GM21367 (cell line): ENCODE data around the gene SEMA4D.

Experiments
- ATAC-seq: cut with Tn5 transposase; IDR thresholded peaks from one replicate; pipeline ENCODE4 v1.9.1; 2021; ENCODE audit not compliant: unreplicated experiment

SEMA4D gene

DNA sequence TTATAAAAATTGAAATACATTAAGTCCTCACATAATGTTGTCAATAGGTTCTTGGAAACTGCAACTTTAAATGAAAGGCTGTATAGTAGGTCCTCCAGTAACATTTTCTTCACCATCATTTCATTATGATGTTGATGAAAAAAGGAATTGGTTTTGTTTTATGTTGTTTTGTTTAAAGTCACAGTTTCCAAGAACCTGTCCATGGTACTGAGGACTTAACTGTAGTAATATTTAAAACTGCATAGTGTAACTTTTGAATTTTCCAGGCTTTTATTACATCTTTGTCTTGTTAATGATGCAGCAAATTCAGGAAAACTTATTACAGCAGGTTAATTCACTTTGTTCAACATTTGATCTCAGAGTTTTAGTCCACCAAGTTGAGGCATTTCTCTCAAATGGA, 168.0 kb downstream of the SEMA4D start:
- ATAC-seq, result no peak

GRCh38 chr9:89328064-89328463, 169.8 kb downstream of the SEMA4D start:
- ATAC-seq, result no peak

- ATAC-seq, result no peak
Measured at GRCh38 chr9:89325733-89326132, 172.2 kb downstream of the SEMA4D start.

DNA sequence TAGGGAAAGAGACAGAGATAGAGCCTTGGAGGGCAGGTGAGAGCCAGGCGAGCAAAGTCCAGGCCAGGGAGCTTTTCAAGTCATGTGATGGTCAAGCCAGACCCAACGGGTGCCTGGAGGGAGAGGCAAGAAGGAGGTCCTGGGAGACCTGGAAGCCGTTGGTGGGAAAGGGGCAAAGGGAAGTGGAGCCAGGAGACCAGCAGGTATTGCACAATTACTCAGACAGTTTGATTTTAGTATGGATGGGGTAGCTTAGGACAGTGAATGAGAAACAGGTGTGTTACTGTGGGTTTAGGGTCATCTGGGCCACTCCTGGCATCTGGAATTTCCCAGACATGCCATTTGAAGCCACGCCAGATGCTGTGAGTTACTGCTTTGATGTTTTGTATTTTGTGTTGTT, 174.5 kb downstream of the SEMA4D start:
- ATAC-seq, result no peak

GRCh38 chr9:89319015-89319905, 178.7 kb downstream of the SEMA4D start:
- ATAC-seq, result no peak

GRCh38 chr9:89318123-89319014, 179.5 kb downstream of the SEMA4D start, which contains the start of gene SECISBP2:
Gene SECISBP2 (plus strand): TSS chr9:89318500. CDS start chr9:89318577, 77 bp downstream.
- ATAC-seq, result peak; percentile 83

DNA sequence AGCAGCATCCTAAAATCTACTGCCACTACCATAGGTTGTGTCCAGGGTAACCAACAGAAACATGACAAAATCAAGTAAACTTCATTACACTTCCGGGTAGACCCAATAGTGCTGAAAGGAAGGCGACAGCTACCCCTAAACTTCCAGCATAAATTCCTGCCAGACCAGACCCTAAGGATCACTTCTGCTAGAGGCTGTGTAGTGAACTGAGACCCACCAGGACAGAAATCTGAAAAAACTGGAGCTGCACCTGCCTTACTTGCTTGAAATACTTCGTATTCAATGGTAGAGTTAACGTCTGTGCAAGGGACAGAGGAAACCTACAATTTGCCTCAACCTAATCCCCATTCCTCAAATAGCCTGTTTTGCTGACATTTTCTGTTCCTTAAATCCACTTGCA, 180.6 kb downstream of the SEMA4D start:
- no peak for ATAC-seq

- no peak for ATAC-seq
Measured at GRCh38 chr9:89315482-89315881, 182.4 kb downstream of the SEMA4D start.

DNA sequence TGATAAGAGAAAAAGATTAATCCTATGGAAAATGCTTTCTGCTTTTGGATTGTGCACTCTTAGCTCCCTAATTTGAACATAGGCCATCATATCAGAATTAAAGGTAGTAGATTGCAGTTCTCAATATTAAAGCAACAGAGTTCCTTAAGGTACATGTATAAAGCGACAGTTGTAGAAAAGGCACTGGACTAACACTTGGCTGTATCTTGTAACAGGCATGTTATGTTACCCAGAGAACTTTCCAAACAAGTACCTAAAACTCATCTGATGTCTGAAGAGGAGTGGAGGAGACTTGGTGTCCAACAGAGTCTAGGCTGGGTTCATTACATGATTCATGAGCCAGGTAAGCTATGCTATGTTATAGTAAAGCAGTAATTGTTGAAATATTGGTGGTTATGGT, 183.0 kb downstream of the SEMA4D start:
- ATAC-seq, result no peak

- ATAC-seq, result no peak
Measured at GRCh38 chr9:89313842-89314241, 184.1 kb downstream of the SEMA4D start.

DNA sequence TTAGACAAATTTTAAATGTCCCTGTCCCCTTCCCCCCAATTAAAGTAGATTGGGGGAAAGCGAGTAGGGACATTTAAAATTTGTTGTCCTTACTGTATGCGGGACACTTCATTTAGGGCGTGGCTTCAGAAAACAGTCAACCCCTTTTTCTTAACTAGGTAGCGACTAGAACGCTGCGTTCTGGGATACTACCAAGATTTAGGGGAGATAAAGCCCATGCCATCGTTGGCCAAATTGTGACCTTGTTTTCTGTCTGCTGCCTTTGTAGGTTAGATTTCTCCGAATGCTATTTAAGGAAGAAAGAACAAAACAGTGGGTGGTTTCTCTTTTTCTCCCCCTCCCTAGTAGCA, 185.7 kb downstream of the SEMA4D start:
- ATAC-seq, result no peak

- peak; percentile 5 for ATAC-seq
Measured at GRCh38 chr9:89311346-89312221, 186.3 kb downstream of the SEMA4D start.
